Gastrocnemius medialis (tissue), 4 donors: ENCODE results near the gene PCDHB12.
"Not testable (repeated sequence)": the region's sequence is repeated elsewhere in the genome, so short reads cannot be mapped to it uniquely, and the experiment has no call there.

ENCODE experiments used
- POLR2A ChIP-seq, 2 donors: fragments of 450-650 bp; IDR thresholded peaks; one replicate each; pipeline ENCODE4 v1.6.1; 2017; ENCODE audit warnings: antibody characterized with exemption in 2 of 2, mild to moderate bottlenecking in 2 of 2, moderate library complexity in 2 of 2
- TF ChIP-seq, protein P1 (sequence below), 5 experiments: fragments of 450-650 bp in 3 of 5; fragments of 200-600 bp in 2 of 5; sonication (generic) in 2 of 5; IDR thresholded peaks in 4 of 5; conservative IDR thresholded peaks in 1 of 5; 1 replicate in 4 of 5; 2 replicates in 1 of 5; pipeline ENCODE4 v1.5.1; 2016 to 2019; ENCODE audit warnings: antibody characterized with exemption in 5 of 5, mild to moderate bottlenecking in 3 of 5, moderate library complexity in 3 of 5

DNA sequence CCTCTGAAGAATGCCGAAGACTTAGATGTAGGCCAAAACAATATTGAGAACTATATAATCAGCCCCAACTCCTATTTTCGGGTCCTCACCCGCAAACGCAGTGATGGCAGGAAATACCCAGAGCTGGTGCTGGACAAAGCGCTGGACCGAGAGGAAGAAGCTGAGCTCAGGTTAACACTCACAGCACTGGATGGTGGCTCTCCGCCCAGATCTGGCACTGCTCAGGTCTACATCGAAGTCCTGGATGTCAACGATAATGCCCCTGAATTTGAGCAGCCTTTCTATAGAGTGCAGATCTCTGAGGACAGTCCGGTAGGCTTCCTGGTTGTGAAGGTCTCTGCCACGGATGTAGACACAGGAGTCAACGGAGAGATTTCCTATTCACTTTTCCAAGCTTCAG lies 6.1 kb downstream of the PCDHB12 start:
- TF ChIP-seq, protein P1, sequence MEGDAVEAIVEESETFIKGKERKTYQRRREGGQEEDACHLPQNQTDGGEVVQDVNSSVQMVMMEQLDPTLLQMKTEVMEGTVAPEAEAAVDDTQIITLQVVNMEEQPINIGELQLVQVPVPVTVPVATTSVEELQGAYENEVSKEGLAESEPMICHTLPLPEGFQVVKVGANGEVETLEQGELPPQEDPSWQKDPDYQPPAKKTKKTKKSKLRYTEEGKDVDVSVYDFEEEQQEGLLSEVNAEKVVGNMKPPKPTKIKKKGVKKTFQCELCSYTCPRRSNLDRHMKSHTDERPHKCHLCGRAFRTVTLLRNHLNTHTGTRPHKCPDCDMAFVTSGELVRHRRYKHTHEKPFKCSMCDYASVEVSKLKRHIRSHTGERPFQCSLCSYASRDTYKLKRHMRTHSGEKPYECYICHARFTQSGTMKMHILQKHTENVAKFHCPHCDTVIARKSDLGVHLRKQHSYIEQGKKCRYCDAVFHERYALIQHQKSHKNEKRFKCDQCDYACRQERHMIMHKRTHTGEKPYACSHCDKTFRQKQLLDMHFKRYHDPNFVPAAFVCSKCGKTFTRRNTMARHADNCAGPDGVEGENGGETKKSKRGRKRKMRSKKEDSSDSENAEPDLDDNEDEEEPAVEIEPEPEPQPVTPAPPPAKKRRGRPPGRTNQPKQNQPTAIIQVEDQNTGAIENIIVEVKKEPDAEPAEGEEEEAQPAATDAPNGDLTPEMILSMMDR (IDR thresholded peaks at IDR 0.05 in 4 of 5, conservative IDR thresholded peaks at IDR 0.05 in 1 of 5) = not testable (repeated sequence)
- TF ChIP-seq POLR2A (IDR thresholded peaks at IDR 0.05) = not testable (repeated sequence)
